Thyroid gland (tissue), 4 donors: ENCODE results near the gene CELF4. TPM values are rescaled to one million over a fixed set of nuclear protein-coding genes. Genes with fewer than 3 reads are reported as not detected.
A peak's percentile ranks its signal among the peaks of the same experiment; 100 is the strongest.

ENCODE experiments used
- DNase-seq, 2 donors: peaks; one replicate each; pipeline ENCODE4 v3.0.0-alpha.2; 2019
- H3K27ac ChIP-seq, 3 donors: fragments of 200-600 bp; sonication (generic); 1 replicate in 2 of 3; 2 replicates in 1 of 3; pipeline ENCODE4 v1.5.1; 2016 to 2019; ENCODE audit warnings: mild to moderate bottlenecking in 1 of 3, moderate library complexity in 1 of 3
- H3K27me3 ChIP-seq: fragments of 200-600 bp; sonication (generic); one replicate; pipeline ENCODE4 v1.5.1; 2019
- H3K36me3 ChIP-seq, 2 donors: fragments of 200-600 bp; sonication (generic); one replicate each; pipeline ENCODE4 v1.5.1; 2016 to 2019
- H3K4me1 ChIP-seq, 2 donors: fragments of 200-600 bp; sonication (generic); one replicate each; pipeline ENCODE4 v1.5.1; 2017 to 2019
- H3K4me3 ChIP-seq, 3 donors: fragments of 200-600 bp; sonication (generic); replicated peaks in 1 of 3; 1 replicate in 2 of 3; 2 replicates in 1 of 3; pipeline ENCODE4 v1.5.1; 2016; ENCODE audit warnings: mild to moderate bottlenecking in 1 of 3
- H3K9me3 ChIP-seq: fragments of 200-600 bp; sonication (generic); one replicate; pipeline ENCODE4 v1.5.1; 2017
- POLR2A ChIP-seq, 2 donors: fragments of 450-650 bp; IDR thresholded peaks; one replicate each; pipeline ENCODE4 v1.6.1; 2017; ENCODE audit warnings: antibody characterized with exemption in 2 of 2, mild to moderate bottlenecking in 2 of 2, moderate library complexity in 1 of 2
- WGBS, 2 donors: methylation state at CpG; one replicate each; pipeline ENCODE4 v1.1.5; 2017; 5-methylcytosine and 5-hydroxymethylcytosine counted together
- intact Hi-C: fragments of 100-400 bp; cut with DNase I; formaldehyde crosslinking; loops from one replicate; pipeline ENCODE4 v1.15.1; 2023
- total RNA-seq, 4 donors: library from RNA; depleted of rRNA; stranded (reverse); fragments of >200 nt; gene quantifications; one replicate each; pipeline ENCODE4 v1.2.3, GENCODE V29; 2016
- TF ChIP-seq, protein P1 (sequence below), 6 experiments: fragments of 200-600 bp in 3 of 6; fragments of 450-650 bp in 3 of 6; sonication (generic) in 3 of 6; IDR thresholded peaks; one replicate each; pipeline ENCODE4 v1.5.1; 2016 to 2019; ENCODE audit warnings: antibody characterized with exemption in 6 of 6, mild to moderate bottlenecking in 2 of 6, inconsistent platforms in 1 of 6, moderate library complexity in 1 of 6

The CELF4 gene
- total RNA-seq, 4 donors from 2014 or later = 4.3 TPM; not detected in 3

DNA sequence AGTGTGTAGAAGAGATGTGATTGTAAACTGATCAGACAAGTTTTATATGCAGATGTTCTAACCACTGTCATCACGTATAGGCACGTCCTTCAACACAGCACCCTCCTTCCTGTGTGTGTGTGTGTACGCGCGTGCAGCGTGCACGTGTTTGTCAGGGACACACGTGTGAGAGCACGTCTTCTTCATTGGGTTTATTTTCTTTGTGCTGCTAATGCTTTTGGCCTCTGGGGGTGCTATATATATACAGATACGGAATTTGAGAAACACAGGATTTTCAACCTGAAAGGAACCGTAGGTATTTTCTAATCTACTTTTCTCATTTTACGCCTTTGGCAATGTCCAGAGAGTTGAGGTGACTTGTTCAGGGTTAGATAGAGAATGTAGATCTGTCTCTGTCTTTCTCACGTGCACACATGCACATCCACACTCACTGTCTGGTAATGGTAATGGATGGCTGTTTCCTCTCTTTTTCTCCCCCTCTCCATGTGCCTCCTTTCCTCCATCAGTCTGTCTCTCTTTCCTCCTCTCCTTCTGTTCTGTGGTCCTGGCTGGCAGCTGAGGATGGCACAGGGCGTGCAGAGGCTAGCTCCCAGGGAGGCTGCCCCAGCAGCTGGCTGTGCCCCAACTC is 13.4 kb upstream of the CELF4 start:
- no peak for TF ChIP-seq POLR2A (IDR thresholded peaks at IDR 0.05)
- TF ChIP-seq, protein P1, sequence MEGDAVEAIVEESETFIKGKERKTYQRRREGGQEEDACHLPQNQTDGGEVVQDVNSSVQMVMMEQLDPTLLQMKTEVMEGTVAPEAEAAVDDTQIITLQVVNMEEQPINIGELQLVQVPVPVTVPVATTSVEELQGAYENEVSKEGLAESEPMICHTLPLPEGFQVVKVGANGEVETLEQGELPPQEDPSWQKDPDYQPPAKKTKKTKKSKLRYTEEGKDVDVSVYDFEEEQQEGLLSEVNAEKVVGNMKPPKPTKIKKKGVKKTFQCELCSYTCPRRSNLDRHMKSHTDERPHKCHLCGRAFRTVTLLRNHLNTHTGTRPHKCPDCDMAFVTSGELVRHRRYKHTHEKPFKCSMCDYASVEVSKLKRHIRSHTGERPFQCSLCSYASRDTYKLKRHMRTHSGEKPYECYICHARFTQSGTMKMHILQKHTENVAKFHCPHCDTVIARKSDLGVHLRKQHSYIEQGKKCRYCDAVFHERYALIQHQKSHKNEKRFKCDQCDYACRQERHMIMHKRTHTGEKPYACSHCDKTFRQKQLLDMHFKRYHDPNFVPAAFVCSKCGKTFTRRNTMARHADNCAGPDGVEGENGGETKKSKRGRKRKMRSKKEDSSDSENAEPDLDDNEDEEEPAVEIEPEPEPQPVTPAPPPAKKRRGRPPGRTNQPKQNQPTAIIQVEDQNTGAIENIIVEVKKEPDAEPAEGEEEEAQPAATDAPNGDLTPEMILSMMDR (IDR thresholded peaks at IDR 0.05) = peak in 2 of 6 experiments; percentile 29 to 52
- H3K27me3 ChIP-seq = no peaks in the 10 kb centered on the region
- WGBS, 2 donors = 13 to 19% methylated on average over 14 of the region's 14 CpGs
- DNase-seq = peak in 1 of 2 donors; percentile 23
- intact Hi-C loops = no loop called here
- H3K4me1 ChIP-seq = no peaks in the 10 kb centered on the region
- H3K9me3 ChIP-seq = no peaks in the 10 kb centered on the region
- no peaks in the 10 kb centered on the region for H3K36me3 ChIP-seq
- H3K27ac ChIP-seq = no peak overlapping the region
- H3K4me3 ChIP-seq = no peak overlapping the region

DNA sequence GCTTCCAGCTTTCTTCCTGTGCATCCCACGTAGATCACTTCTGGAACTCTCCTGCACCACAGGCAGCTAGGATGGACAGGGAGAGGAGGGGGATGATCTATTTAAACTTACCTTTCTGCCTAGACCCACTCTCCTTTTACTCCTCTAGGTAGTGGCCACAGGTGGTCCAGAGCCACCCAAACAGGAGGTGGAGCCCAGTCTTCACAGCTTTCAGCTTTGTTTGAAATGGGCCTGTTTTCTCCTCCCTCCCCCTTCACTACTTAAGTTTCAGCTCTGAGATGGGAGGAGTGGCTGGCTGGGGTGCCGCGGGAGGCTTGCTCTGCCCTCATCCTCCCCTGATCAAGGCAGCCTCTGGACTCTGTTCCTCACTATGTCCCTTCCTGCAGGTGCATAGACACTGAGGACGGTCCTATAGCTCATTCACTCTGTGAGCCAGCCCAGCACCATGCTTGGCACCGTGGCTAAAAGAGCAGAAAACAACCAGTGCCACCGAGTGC is 12.6 kb upstream of the CELF4 start:
- Histone ChIP-seq H3K4me1 (no peaks in the 10 kb centered on the region), H3K27me3 (no peaks in the 10 kb centered on the region), H3K4me3 (no peak overlapping the region), H3K9me3 (no peaks in the 10 kb centered on the region), H3K36me3 (no peaks in the 10 kb centered on the region), H3K27ac (no peak overlapping the region)
- intact Hi-C loops = no loop called here
- WGBS, 2 donors = 43 to 44% methylated on average over 6 of the region's 6 CpGs
- TF ChIP-seq, protein P1 (IDR thresholded peaks at IDR 0.05) = no peak
- TF ChIP-seq POLR2A (IDR thresholded peaks at IDR 0.05) = no peak
- DNase-seq = no peak

DNA sequence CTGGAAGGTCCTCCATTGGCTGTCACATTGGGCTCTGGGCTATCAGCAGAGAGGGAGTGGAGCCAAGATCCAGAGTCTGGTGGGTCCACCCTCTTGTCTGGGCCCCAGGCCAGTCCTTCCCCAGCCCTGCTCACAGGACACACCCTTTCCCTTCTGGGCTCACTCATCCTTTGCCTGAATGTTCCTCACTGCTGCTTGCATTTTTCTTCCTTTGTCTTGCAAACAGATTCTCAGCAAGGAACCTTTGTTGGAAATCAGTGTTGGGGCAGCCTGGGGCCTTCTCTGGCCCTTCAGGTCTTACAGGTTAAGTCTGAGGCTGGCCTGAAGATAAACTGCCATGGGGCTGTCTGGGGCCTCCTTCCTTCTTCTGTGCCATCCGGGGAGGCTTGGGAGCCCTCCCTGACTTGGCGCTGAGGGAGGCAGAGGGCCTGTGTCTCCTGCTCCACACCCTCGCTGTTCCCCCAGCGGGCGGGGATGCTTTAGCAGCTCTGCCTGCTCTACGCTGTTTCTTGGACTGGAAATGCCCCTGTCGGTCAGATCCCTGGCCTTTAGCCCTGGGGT is 11.5 kb upstream of the CELF4 start:
- H3K27ac ChIP-seq = no peak overlapping the region
- no peak overlapping the region for H3K4me3 ChIP-seq
- H3K36me3 ChIP-seq = no peaks in the 10 kb centered on the region
- H3K4me1 ChIP-seq = no peaks in the 10 kb centered on the region
- no peak for DNase-seq
- intact Hi-C loops = no loop called here
- H3K9me3 ChIP-seq = no peaks in the 10 kb centered on the region
- no peaks in the 10 kb centered on the region for H3K27me3 ChIP-seq
- 56 to 87% methylated on average over 5 to 6 of the region's 7 CpGs for WGBS, 2 donors
- TF ChIP-seq POLR2A (IDR thresholded peaks at IDR 0.05) = no peak
- TF ChIP-seq, protein P1 (IDR thresholded peaks at IDR 0.05) = no peak

DNA sequence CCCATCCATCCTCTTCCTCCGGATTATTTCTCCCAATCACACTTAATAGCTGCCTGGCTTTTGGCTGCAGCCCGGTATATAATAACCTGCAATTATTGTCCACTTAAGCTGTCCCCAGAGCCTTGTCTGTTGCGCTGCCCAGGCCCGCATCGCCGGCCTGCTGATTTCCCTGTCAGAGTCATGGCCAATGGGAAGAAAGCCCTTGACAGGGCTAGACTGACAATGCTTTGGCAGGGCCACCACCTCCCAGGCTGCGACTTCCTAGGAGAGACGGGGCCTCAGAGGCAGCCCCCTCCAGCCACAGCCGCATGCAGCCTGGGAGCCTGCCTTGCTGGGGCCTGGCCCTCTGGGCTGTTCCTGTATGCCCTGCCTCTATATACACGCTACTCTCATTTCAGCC is 10.0 kb upstream of the CELF4 start:
- WGBS, 2 donors = 72 to 80% methylated on average over 10 of the region's 10 CpGs
- H3K4me3 ChIP-seq = no peak overlapping the region
- H3K9me3 ChIP-seq = no peaks in the 10 kb centered on the region
- H3K27ac ChIP-seq = no peak overlapping the region
- TF ChIP-seq, protein P1 (IDR thresholded peaks at IDR 0.05) = no peak
- TF ChIP-seq POLR2A (IDR thresholded peaks at IDR 0.05) = no peak
- intact Hi-C loops = no loop called here
- H3K36me3 ChIP-seq = no peaks in the 10 kb centered on the region
- DNase-seq = no peak
- H3K4me1 ChIP-seq = no peaks in the 10 kb centered on the region
- no peaks in the 10 kb centered on the region for H3K27me3 ChIP-seq

DNA sequence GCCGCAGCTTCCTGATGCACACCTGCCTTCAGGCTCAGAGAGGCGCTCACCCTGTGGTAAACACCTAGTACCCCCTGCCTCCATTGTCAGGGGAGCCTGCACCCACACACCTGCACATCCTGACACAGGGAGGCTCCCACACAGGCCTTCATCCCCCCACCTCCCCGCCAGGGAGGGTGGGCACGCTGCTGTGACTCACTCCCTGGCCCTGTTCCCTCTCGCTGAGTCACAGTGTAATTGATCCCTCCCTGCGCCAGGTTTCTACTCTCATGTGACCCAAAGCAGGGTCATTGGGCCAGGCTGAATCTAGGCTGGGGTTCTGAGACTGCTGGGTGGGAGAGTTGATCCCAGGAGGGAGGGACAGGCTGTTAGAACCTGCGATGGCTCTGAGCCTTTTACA is 8.5 kb upstream of the CELF4 start:
- TF ChIP-seq, protein P1 (IDR thresholded peaks at IDR 0.05) = no peak
- no peak for TF ChIP-seq POLR2A (IDR thresholded peaks at IDR 0.05)
- Histone ChIP-seq H3K9me3 (no peaks in the 10 kb centered on the region), H3K4me3 (no peak overlapping the region), H3K4me1 (no peaks in the 10 kb centered on the region), H3K27ac (no peak overlapping the region), H3K27me3 (peaks cover 6% of the 10 kb centered on the region), H3K36me3 (no peaks in the 10 kb centered on the region)
- intact Hi-C loops = no loop called here
- DNase-seq = no peak
- WGBS, 2 donors = 78 to 86% methylated on average over 5 to 7 of the region's 7 CpGs
